ENCODE data around the gene ZNF20.
A peak's percentile ranks its signal among the peaks of the same experiment; 100 is the strongest.
"Not testable (repeated sequence)": the region's sequence is repeated elsewhere in the genome, so short reads cannot be mapped to it uniquely, and the experiment has no call there.

Gene ZNF20

GRCh38 chr19:12111943-12112637, 28.1 kb downstream of the ZNF20 start:
- no peak for DNase-seq

- DNase-seq = no peak
These were observed 29.0 kb downstream of the ZNF20 start for GRCh38 chr19:12111176-12111575.

GRCh38 chr19:12103909-12104308, 36.2 kb downstream of the ZNF20 start:
- DNase-seq = not testable (repeated sequence)

DNA sequence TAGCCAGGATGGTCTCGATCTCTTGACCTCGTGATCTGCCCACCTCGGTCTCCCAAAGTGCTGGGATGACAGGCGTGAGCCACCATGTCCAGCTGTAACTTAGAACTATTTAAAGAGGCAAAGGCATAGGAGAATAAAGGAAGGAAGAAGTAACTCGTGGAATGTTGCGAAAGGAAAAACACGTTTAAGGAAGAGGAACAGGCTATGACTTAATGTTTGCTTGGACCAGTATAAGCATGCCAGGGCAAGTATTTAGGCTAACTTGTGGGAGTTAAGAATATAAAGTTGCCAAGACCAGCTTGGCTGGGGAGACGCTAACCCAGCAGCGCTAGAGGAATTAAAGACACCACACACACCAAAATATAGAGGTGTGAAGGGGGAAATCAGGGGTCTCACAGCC, 42.1 kb downstream of the ZNF20 start:
- no peak for DNase-seq

DNA sequence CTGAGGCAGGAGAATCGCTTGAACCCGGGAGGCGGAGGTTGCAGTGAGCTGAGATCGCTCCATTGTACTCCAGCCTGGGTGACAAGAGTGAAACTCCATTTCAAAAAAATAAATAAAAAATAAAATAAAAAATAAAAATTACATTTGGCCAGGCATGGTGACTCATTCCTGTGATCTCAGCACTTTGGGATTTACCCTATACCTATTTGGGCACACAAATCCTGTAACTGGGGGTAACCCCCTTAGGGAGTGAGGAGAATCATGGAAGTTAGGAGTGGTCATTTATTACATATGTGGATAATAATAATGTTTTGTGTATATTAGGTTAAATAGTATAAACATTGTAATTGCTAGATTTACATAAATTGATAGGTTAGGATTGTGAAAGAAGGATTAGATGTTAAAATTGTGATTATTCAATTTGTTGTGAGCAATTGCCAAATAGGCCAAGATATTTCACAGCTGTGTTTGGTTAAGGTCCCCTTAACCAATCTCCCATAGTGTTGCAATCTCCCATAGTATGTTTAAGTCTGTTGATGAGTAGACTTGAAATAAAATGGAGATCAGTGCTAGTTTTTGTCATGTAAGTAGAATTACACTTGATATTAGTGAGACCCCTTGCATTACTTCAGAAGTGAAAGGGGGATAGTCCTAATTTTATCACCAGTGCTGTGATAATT, 44.9 kb downstream of the ZNF20 start:
- DNase-seq = no peak

GRCh38 chr19:12093777-12094176, 46.4 kb downstream of the ZNF20 start:
- no peak for DNase-seq

DNA sequence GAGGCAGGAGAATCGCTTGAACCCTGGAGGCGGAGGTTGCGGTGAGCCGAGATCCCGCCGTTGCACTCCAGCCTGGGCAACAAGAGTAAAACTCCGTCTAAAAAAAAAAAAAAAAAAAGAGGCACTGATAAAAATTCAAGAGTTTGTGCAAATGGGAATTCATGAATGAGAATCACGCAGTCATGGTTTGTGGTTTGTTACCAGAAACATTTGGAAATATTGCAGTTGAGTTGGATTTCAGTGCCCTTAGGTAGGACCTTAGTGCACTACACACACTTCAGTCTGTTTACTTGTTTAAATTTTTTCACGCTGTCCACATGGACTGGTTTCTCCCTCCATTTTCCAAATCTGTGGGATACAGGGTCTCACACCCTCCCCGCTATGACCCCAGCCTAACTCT, 47.2 kb downstream of the ZNF20 start:
- no peak for DNase-seq

DNA sequence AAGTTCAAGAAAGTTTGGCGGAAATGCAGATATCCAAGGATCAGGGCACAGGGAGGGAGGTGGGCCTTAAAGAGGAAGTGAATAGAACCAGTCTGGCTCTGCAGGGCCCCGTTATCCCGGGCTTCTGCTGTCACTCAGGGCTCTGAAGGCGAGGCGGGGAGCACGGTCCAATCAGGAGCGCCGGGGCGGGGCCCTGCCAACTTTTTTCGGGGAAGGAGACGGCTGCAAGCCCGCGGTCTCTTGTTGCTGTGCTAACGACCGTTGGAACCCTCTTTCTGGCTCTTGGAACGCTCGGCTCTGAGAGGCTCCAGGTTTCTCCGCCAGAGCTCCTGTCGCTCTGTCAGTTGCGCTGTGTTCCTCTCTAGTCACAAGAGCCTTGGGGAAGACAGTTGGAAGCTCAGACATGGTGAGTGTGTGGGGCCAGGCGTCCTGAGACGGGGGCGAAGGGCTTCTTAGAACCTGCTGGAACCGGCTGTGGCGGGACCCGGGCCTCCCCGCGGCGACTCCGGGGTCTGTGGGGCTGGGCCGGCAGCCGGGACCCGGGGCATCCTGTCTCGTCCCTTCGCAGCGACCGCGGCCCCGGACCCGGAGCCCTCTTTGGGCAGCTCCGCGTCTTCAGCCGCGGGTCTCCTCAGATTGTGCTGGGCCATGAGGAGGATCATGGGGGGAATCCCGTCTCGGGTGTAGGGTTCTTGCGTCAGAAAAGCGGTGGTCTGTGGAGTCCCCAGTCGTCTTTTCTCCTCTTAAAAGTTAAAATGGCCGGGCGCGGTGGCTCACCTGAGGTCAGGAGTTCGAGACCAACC, 47.9 kb downstream of the ZNF20 start:
- peak; percentile 46 to 62 for DNase-seq

DNA sequence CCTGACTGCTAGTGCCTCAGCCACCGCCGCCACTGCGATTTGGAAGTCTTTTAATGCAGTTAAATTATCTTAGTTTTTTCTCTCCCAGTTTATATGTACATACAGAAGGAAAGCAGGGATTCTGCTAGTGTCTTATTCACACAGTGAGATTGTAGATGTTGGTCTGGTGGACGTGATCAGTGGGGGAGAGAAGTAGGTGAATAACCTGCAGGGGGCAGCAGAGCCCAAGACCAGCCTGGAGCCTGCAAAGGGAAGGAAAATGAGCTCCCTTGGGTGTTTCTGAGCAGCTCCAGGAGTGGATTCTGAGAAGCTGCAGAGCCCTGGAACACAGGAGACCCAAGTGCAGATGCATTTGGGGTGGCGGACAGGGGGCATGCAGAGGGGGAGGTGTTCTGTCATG, 49.3 kb downstream of the ZNF20 start:
- DNase-seq = peak; percentile 58 to 60

GRCh38 chr19:12085074-12085818, 54.9 kb downstream of the ZNF20 start:
- DNase-seq = no peak

- not testable (repeated sequence) for DNase-seq
These were observed 56.8 kb downstream of the ZNF20 start for GRCh38 chr19:12083336-12083735.
